GM18951 (cell line): Measurements from ENCODE around the gene INPP5A.
"Not testable (repeated sequence)": the region's sequence is repeated elsewhere in the genome, so short reads cannot be mapped to it uniquely, and the experiment has no call there.

Experiments
- POLR2A ChIP-seq: IDR thresholded peaks from 4 replicates; pipeline ENCODE4 v1.6.1; 2011; ENCODE audit warnings: mild to moderate bottlenecking; ENCODE audit not compliant: insufficient read length, insufficient read depth; ENCODE audit errors: extremely low read depth
- in situ Hi-C: fragments of 300-500 bp; cut with MboI; formaldehyde crosslinking; loops from one replicate; pipeline ENCODE4 v1.12.0; 2022; ENCODE audit warnings: low sequenced_read_pairs, mixed read lengths, inconsistent platforms; ENCODE audit not compliant: unreplicated experiment

Gene INPP5A

DNA sequence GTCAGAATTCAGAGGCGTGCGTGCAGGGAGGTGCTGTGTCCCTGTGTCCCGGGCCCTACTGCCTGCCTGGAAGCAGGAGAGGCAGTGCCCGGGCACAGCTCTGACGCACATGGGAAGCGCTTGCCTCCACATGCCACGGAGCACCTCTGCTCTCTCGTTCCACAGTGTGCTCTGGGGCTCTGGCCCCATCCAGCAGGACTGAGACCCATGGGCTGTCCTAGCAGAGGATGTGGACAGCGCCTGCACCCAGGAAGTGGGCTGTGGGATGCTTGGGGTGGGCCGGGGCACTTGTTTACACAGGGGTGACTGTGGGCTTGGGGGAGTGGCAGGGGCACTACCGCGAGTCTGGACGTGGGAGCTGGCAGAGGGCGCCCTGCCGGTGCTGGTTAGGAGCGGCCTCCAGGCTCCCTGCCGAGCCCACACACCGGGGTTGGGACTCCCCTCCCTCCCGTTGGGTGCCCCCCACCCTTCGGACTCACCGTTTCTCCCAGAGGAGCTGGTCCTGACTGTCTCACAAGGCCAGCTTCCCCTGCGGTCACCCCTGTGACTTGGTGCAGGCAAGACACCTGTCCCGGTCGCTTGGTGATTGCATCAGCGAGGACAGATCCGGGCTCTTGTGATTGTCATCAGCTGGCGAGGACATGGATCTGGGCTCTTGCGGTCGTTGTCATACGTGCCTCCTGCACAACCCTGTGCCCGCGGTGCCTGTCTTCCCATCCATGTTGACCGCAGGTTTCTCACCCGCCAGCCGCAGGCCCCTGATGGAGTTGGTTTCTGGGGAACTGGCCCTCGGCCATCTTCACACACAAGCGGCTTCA, 165.2 kb downstream of the INPP5A start:
- no peak for TF ChIP-seq POLR2A
- in situ Hi-C loops: no loop called here

- in situ Hi-C loops: no loop called here
- TF ChIP-seq POLR2A: no peak
These were observed 165.9 kb downstream of the INPP5A start for GRCh38 chr10:132703419-132704007.

DNA sequence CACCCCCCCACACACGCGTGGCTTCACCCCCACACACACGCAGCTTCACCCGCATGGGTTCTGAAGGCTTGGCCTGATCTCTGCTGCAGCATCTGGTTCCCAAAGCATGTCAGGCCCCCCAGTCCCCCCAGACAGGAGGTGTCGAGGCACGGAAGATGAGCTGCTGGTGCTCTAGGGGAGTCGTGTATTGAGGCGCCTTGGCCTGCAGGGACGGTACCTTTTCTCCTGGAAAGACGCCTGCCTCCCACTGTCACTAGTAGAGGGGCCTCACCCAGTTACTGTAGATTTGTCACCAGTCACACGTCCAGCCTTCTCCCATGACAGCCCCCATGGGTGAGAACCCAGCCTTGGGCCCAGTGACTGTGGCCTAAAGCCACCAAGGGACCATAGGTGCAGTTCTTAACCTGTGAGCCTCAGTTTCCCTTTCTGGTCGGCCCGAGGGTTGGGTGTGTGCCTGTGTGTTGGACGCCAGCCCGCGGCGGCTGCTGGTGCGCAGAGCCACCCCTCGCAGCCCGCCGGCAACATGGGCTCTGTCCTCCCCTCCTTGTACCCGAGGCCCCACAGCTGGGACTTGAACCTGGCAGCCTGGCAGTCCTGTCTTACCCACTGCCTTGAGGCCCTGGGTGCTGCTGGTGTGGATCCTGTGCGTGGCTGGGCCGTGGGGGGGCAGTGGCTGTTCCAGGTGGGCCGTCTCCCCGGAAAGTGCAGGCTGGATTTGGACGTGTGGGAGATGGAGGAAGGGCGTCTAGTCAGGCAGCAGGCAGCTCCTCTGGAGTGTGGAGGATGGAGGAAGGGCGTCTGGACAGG, 166.6 kb downstream of the INPP5A start:
- TF ChIP-seq POLR2A: no peak
- in situ Hi-C loops: no loop called here

GRCh38 chr10:132704815-132705064, 167.2 kb downstream of the INPP5A start:
- in situ Hi-C loops: not testable (repeated sequence)

DNA sequence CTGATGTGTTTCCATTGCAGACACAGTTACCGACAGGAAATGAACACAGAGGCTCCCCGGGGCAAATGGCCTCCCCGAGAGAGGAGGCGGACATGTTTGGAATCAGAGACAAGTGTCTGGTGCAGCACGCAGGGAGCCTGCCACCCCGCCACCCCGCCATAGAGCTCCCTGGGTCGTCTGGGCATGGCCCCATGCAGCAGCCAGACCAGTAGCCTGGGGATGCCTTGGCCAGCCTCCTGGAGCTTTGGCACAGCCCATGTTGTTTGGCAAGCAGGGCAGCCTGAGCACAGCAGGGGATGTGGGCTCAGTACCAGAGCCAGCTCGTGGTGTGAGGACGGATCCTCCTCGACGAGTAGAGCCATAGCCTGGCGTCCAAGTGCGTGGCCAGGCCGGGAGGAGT, 167.6 kb downstream of the INPP5A start:
- TF ChIP-seq POLR2A: no peak
- in situ Hi-C loops: no loop called here

DNA sequence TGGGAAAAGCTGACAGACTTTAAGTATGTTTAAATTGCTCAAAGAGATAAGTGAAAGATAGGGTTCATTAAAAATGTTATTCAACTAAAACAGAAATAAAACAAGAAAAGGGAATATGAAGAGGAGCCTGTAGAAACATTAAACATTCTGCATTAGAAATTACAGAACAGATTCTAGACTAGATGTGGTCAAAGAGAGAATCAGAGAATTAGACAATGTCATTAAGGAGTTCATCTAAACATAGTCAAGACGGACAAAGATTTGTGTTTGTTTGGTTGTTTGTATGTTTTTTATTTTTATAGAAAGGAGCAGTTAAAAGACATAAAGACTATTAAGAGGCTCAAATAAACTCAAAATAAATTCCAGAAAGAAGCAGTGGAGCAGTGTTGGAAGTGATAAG, 168.4 kb downstream of the INPP5A start:
- in situ Hi-C loops: no loop called here
- TF ChIP-seq POLR2A: no peak

DNA sequence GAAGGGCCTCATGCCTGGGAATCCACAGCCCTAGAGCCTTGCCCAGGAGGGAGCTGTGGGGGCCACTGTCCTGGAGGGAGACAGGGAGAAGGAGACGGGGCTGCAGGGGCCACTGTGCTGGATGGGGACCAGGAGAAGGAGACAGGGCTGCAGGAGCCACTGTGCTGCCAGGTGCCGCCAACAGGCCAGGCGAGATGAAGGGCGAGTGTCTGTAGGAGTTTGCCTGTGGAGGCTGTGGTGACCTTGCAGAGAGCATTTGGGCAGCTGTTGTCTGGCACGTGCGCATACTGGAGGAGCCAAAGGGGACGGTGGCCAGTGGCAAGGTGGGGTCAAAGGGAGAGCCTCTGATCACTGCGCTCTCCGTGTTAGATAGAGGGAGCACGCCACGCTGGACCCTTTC, 169.1 kb downstream of the INPP5A start:
- in situ Hi-C loops: no loop called here
- no peak for TF ChIP-seq POLR2A

- in situ Hi-C loops: no loop called here
- no peak for TF ChIP-seq POLR2A
These were observed 169.7 kb downstream of the INPP5A start for GRCh38 chr10:132707121-132707775.

GRCh38 chr10:132707776-132708171, 170.2 kb downstream of the INPP5A start:
- in situ Hi-C loops: no loop called here
- TF ChIP-seq POLR2A: no peak

- in situ Hi-C loops: no loop called here
- TF ChIP-seq POLR2A: no peak
These were observed 170.9 kb downstream of the INPP5A start for GRCh38 chr10:132708441-132708840.

DNA sequence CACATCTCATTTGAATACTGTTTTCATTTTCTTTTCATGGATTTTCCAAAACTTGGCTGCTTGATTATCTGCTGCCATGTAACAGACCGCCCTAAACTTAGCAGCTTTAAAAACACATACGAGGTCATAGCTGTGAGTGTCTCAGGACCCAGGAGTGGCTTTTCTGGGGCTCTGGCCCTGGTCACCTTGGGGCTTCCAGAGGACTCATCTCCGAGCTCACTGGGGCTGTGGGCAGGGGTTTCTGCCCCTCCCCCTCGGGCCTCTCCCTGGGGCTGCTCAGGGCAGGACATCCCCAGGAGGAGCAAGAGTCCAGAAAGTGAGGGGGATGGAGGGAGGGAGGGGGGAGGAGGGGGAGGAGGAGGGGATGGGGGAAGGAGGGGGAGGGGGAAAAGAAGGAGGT, 171.3 kb downstream of the INPP5A start:
- in situ Hi-C loops: no loop called here

DNA sequence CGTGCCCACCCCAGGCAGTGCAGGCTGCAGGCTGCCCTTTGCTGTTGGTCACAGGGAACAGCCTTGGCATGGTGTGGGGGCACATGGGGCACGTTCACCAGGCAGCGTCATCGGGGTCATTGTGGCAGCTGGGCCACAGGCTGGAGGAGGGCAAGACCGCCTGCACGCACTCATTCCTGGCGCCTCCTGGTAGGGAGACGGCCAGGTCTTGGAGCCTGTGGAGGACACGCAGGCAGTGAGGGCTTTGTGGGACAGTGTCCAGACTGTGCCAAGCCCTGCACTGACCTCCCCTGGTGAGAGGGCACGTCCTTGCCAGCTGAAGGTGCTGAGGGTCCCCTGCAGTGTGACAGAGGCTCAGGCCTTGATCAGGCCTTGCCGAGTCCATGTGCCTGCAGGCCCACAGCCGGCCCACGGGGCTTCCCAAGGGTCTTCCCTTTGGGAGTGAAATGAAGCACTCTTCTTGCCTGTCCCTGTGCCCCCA, 171.9 kb downstream of the INPP5A start:
- in situ Hi-C loops: no loop called here
- no peak for TF ChIP-seq POLR2A

More for the DNA sequence above, 171.3 kb downstream of the INPP5A start:
- TF ChIP-seq POLR2A: no peak

DNA sequence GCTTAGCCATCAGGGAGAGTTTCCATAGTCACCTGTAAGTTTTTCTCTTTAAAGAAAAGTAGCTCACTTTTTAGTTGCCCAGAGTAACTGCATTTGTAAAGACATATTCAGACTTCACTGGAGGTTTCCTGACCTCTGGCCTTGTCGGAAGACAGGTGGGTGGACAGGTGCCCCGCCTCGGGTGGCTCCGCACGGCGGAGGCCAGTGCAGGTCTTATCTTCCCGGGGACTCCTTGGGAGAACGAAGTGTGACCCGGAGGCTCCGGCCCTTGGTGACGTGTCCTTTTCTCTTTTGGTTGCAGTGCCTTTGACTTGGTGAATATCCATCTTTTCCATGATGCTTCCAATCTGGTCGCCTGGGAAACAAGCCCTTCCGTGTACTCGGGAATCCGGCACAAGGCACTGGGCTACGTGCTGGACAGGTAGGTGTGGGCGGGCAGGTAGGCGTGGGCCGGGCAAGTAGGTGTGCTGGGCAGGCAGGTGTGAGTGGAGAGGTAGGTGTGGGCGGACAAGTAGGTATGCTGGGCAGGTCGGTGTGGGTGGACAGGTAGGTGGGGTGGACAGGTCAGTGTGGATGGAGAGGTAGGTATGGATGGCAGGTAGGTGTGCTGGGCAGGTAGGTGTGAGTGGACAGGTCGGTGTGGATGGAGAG, 172.6 kb downstream of the INPP5A start:
- in situ Hi-C loops: no loop called here

More for the DNA sequence above, 172.6 kb downstream of the INPP5A start:
- no peak for TF ChIP-seq POLR2A
